Kidney (tissue), 14 donors: ENCODE results near the gene CAMTA1. TPM values are rescaled to one million over a fixed set of nuclear protein-coding genes. Genes with fewer than 3 reads are reported as not detected.
A peak's percentile ranks its signal among the peaks of the same experiment; 100 is the strongest.

ENCODE experiments used
- DNase-seq, 5 donors: peaks; one replicate each; pipeline ENCODE4 v3.0.0-alpha.2; 2013 to 2020
- FAIRE-seq: peaks from 2 replicates; lab custom pipeline; 2012; peaks lifted over from hg19 to GRCh38; lab: Jason Lieb, UNC
- H3K27ac ChIP-seq, 2 donors: one replicate each; pipeline ENCODE4 v1.7.0; 2013; ENCODE audit warnings: low read depth in 2 of 2, low read length in 2 of 2, inconsistent platforms in 1 of 2
- H3K27me3 ChIP-seq: one replicate; pipeline ENCODE4 v1.7.1; 2013; ENCODE audit warnings: low read length, inconsistent platforms; ENCODE audit not compliant: control insufficient read depth, insufficient read depth
- H3K36me3 ChIP-seq, 3 donors: one replicate each; pipeline versions ENCODE4 v1.7.0 to v1.7.1; 2013; ENCODE audit warnings: low read length in 3 of 3, control low read depth in 1 of 3, inconsistent platforms in 1 of 3; ENCODE audit not compliant: insufficient read depth in 3 of 3, control insufficient read depth in 2 of 3
- H3K4me1 ChIP-seq, 3 donors: one replicate each; pipeline versions ENCODE4 v1.7.0 to v1.7.1; 2013; ENCODE audit warnings: low read length in 3 of 3, inconsistent platforms in 1 of 3, low read depth in 1 of 3; ENCODE audit not compliant: control insufficient read depth in 2 of 3, insufficient read depth in 2 of 3
- H3K4me3 ChIP-seq, 3 donors: one replicate each; pipeline versions ENCODE4 v1.7.0 to v1.8.1; 2013; ENCODE audit warnings: low read length in 3 of 3, control low read depth in 1 of 3, inconsistent platforms in 1 of 3
- H3K9ac ChIP-seq, 3 donors: one replicate each; pipeline versions ENCODE4 v1.7.0 to v1.7.1; 2013; ENCODE audit warnings: low read length in 3 of 3, control low read depth in 1 of 3, inconsistent platforms in 1 of 3
- H3K9me3 ChIP-seq, 3 donors: one replicate each; pipeline versions ENCODE4 v1.7.0 to v1.7.1; 2013; ENCODE audit warnings: low read length in 3 of 3, control low read depth in 1 of 3, inconsistent platforms in 1 of 3; ENCODE audit not compliant: control insufficient read depth in 2 of 3, insufficient read depth in 1 of 3
- intact Hi-C: fragments of 100-400 bp; cut with DNase I; formaldehyde crosslinking; loops from one replicate; pipeline ENCODE4 v1.11.1; 2022
- polyA plus RNA-seq: library from polyadenylated mRNA; stranded (reverse); fragments of 350-450 nt; fragmentation: Illumina TruSeq; extraction: RNeasy Lipid Tissue Mini Kit (QIAGEN cat#74804); gene quantifications from one replicate; pipeline ENCODE4 v1.2.3, GENCODE V29; 2014; ENCODE audit warnings: low read depth, low replicate concordance; ENCODE audit not compliant: insufficient read depth
- total RNA-seq: library from RNA; stranded (reverse); fragmentation: NEBNext Ultra II Directional; extraction: Animal tissue kit (Norgen Biotek cat#: 25700); gene quantifications from one replicate; pipeline ENCODE4 v1.2.1, GENCODE V29; 2021
- TF ChIP-seq, protein P1 (sequence below): IDR thresholded peaks from 3 replicates; pipeline ENCODE4 v1.5.1; 2012; ENCODE audit warnings: mild to moderate bottlenecking, moderate library complexity, borderline replicate concordance; ENCODE audit not compliant: insufficient read depth; ENCODE audit errors: extremely low read depth
- donor health status: control.
- donor health status: control.
- donor health status: control.
- donor health status: control.
- donor health status: control.
- donor health status: DM: yes; HTN: yes; CAD: no.
- donor health status: Normal renal cell carcinoma (clear cell type).

Gene CAMTA1
- total and polyA plus RNA-seq, 2 donors from 2014 or later, result 79.0 to 170 TPM

DNA sequence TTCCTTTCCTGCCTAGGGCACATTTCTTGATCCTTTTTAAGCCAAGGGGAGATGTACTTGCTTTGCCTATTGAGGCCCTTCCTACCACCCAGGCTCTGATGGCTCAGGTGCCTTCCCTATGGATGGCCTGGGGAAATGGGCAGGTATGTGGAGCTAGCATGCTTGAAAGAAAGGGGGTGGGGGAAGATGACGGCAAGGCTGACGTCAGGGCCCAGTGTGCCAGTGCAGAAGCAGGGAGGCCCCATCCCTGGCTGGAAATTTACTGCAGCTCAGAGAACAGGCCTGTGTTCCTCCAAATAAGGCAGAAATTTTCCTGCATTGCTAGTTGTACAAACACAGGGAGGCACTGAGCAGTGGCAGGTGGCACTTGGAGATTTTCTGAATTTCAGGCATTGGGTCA, 532.6 kb downstream of the CAMTA1 start:
- H3K4me3 ChIP-seq, result no peak overlapping the region
- H3K27me3 ChIP-seq, result no peaks in the 10 kb centered on the region
- FAIRE-seq (no peak), DNase-seq (peak in 3 of 5 donors; percentile 21 to 60 (median 26))
- TF ChIP-seq, protein P1, sequence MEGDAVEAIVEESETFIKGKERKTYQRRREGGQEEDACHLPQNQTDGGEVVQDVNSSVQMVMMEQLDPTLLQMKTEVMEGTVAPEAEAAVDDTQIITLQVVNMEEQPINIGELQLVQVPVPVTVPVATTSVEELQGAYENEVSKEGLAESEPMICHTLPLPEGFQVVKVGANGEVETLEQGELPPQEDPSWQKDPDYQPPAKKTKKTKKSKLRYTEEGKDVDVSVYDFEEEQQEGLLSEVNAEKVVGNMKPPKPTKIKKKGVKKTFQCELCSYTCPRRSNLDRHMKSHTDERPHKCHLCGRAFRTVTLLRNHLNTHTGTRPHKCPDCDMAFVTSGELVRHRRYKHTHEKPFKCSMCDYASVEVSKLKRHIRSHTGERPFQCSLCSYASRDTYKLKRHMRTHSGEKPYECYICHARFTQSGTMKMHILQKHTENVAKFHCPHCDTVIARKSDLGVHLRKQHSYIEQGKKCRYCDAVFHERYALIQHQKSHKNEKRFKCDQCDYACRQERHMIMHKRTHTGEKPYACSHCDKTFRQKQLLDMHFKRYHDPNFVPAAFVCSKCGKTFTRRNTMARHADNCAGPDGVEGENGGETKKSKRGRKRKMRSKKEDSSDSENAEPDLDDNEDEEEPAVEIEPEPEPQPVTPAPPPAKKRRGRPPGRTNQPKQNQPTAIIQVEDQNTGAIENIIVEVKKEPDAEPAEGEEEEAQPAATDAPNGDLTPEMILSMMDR, result no peak
- no peak overlapping the region for H3K9ac ChIP-seq
- no peaks in the 10 kb centered on the region for H3K36me3 ChIP-seq
- no peaks in the 10 kb centered on the region for H3K4me1 ChIP-seq
- no peak overlapping the region for H3K27ac ChIP-seq
- intact Hi-C loops, result no loop called here
- H3K9me3 ChIP-seq, result no peaks in the 10 kb centered on the region

DNA sequence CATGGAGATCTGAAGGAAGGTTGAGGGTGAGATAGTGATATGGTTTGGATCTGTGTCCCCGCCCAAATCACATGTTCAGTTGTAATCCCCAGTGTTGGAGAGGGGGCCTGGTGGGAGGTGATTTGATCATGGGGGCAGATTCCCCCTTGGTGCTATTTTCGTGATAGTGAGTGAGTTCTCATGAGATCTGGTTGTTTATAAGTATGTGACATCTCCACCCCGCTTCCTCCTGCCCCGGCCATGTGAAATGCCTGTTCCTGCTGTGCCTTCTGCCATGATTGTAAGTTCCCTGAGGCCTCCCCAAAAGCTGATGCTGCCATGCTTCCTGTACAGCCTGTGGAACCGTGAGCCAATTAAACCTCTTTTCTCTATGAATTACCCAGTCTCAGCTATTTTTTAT, 533.9 kb downstream of the CAMTA1 start:
- DNase-seq (no peak), FAIRE-seq (no peak)
- Histone ChIP-seq H3K4me3 (no peak overlapping the region), H3K27me3 (no peaks in the 10 kb centered on the region), H3K9me3 (no peaks in the 10 kb centered on the region), H3K4me1 (no peaks in the 10 kb centered on the region), H3K9ac (no peak overlapping the region), H3K36me3 (no peaks in the 10 kb centered on the region), H3K27ac (no peak overlapping the region)
- TF ChIP-seq, protein P1, result no peak
- intact Hi-C loops, result no loop called here

DNA sequence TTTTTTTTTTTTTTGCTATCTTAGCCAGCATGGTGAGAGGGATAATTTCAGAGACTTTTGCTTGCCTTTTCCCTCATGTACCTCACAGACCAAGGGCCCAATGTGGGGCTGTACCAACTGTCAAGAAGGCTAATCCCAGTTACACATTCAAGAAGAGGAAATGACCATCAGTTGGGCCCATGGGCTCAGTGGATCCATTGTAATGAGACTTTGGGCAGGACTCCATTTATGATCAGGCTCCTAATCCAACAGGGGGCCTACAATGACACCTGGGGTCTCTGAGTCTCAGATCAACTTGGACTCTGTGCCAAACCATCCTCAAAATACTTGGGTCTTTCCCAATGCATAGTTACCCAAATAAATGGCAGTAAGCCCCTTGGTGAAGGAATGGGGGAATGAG, 535.4 kb downstream of the CAMTA1 start:
- Histone ChIP-seq H3K4me1 (no peaks in the 10 kb centered on the region), H3K9ac (no peak overlapping the region), H3K4me3 (no peak overlapping the region), H3K9me3 (no peaks in the 10 kb centered on the region), H3K27ac (no peak overlapping the region), H3K36me3 (no peaks in the 10 kb centered on the region), H3K27me3 (no peaks in the 10 kb centered on the region)
- FAIRE-seq (no peak), DNase-seq (no peak)
- intact Hi-C loops, result no loop called here
- TF ChIP-seq, protein P1, result no peak

DNA sequence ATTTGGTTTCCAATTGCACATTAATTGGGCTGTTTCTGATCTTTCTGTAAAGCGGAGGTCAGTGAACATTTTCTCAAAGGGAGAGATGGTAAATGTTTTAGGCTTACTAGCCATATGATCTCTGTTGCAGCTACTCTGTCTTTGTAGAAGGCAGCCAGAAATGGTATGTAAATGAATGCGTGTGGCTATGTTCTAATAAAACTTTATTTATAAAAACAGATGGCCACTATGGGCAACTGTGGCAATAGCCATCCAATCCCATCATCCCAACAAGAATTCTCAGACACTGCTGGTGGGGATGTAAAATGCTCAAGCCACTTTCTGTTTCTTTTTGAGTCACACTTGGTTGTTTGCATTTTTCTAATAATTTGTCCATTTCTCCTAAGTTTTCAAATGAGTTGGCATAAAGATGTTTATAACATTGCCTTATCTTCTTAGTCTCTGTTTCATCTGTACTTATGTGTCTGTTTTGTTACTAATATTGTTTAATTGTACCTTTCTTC, 537.1 kb downstream of the CAMTA1 start:
- H3K4me1 ChIP-seq, result no peaks in the 10 kb centered on the region
- H3K9ac ChIP-seq, result no peak overlapping the region
- H3K36me3 ChIP-seq, result no peaks in the 10 kb centered on the region
- FAIRE-seq (no peak), DNase-seq (no peak)
- no peak overlapping the region for H3K4me3 ChIP-seq
- intact Hi-C loops, result no loop called here
- no peaks in the 10 kb centered on the region for H3K27me3 ChIP-seq
- peaks cover 0 to under 1% (median 0%) of the 10 kb centered on the region in 3 donors for H3K9me3 ChIP-seq
- TF ChIP-seq, protein P1, result no peak
- no peak overlapping the region for H3K27ac ChIP-seq
